HEK293 (cell line): ENCODE data around the gene FILIP1.

Experiments
- BCL11A ChIP-seq: fragments of 450-650 bp; formaldehyde crosslinking; IDR thresholded peaks from 2 replicates; pipeline ENCODE4 v1.5.1; 2016; ENCODE audit warnings: low read depth, missing biosample characterization, missing genetic modification characterization
- BCL6B ChIP-seq: fragments of 450-650 bp; formaldehyde crosslinking; IDR thresholded peaks from 2 replicates; pipeline ENCODE4 v1.5.1; 2017; ENCODE audit warnings: missing biosample characterization, missing genetic modification characterization
- ELK4 ChIP-seq: IDR thresholded peaks from 2 replicates; pipeline ENCODE4 v1.6.1; 2011; ENCODE audit warnings: mild to moderate bottlenecking, low read depth, low read length, borderline replicate concordance
- GLI2 ChIP-seq: fragments of 450-650 bp; formaldehyde crosslinking; IDR thresholded peaks from 2 replicates; pipeline ENCODE4; 2017; ENCODE audit warnings: missing biosample characterization, missing genetic modification characterization, low read depth, borderline replicate concordance
- HOXD13 ChIP-seq: sonication (generic); formaldehyde crosslinking; IDR thresholded peaks from 2 replicates; pipeline ENCODE4 v1.8.0; 2022; ENCODE audit warnings: missing genetic modification reagents, borderline replicate concordance
- MZF1 ChIP-seq: fragments of 450-650 bp; formaldehyde crosslinking; IDR thresholded peaks from 2 replicates; pipeline ENCODE4 v1.5.1; 2017; ENCODE audit warnings: missing biosample characterization, missing genetic modification characterization, borderline replicate concordance
- OSR2 ChIP-seq: fragments of 450-650 bp; formaldehyde crosslinking; IDR thresholded peaks from 2 replicates; pipeline ENCODE4 v1.5.1; 2016; ENCODE audit warnings: missing biosample characterization, missing genetic modification characterization
- ZBTB1 ChIP-seq: fragments of 450-650 bp; formaldehyde crosslinking; IDR thresholded peaks from 2 replicates; pipeline ENCODE4 v1.5.1; 2016; ENCODE audit warnings: missing biosample characterization, missing genetic modification characterization
- ZBTB44 ChIP-seq: fragments of 450-650 bp; IDR thresholded peaks from 2 replicates; pipeline ENCODE4 v1.5.1; 2018; ENCODE audit warnings: missing biosample characterization, mild to moderate bottlenecking, missing genetic modification characterization
- ZBTB7A ChIP-seq: fragments of 450-650 bp; formaldehyde crosslinking; IDR thresholded peaks from 2 replicates; pipeline ENCODE4 v1.5.1; 2016; ENCODE audit warnings: low read depth, missing biosample characterization, missing genetic modification characterization
- ZBTB8A ChIP-seq: fragments of 450-650 bp; formaldehyde crosslinking; IDR thresholded peaks from 2 replicates; pipeline ENCODE4 v1.5.1; 2016; ENCODE audit warnings: missing biosample characterization, missing genetic modification characterization
- ZNF132 ChIP-seq: fragments of 450-650 bp; formaldehyde crosslinking; IDR thresholded peaks from 2 replicates; pipeline ENCODE4 v1.5.1; 2017; ENCODE audit warnings: missing biosample characterization, missing genetic modification characterization, borderline replicate concordance
- ZNF202 ChIP-seq: fragments of 450-650 bp; formaldehyde crosslinking; IDR thresholded peaks from 2 replicates; pipeline ENCODE4 v1.5.1; 2016; ENCODE audit warnings: missing biosample characterization, missing genetic modification characterization, borderline replicate concordance
- ZNF211 ChIP-seq: fragments of 450-650 bp; formaldehyde crosslinking; IDR thresholded peaks from 2 replicates; pipeline ENCODE4 v1.5.1; 2016; ENCODE audit warnings: low read depth, missing biosample characterization, missing genetic modification characterization
- ZNF223 ChIP-seq: fragments of 450-650 bp; formaldehyde crosslinking; IDR thresholded peaks from 2 replicates; pipeline ENCODE4 v1.5.1; 2016; ENCODE audit warnings: missing biosample characterization, missing genetic modification characterization
- ZNF280C ChIP-seq: fragments of 450-650 bp; formaldehyde crosslinking; IDR thresholded peaks from 2 replicates; pipeline ENCODE4 v1.5.1; 2016; ENCODE audit warnings: missing biosample characterization, missing genetic modification characterization
- ZNF513 ChIP-seq: fragments of 450-650 bp; IDR thresholded peaks from 2 replicates; pipeline ENCODE4 v1.5.1; 2018; ENCODE audit warnings: missing biosample characterization, missing genetic modification characterization
- ZNF529 ChIP-seq: fragments of 450-650 bp; formaldehyde crosslinking; IDR thresholded peaks from 2 replicates; pipeline ENCODE4 v1.5.1; 2017; ENCODE audit warnings: missing genetic modification characterization, missing biosample characterization; ENCODE audit not compliant: insufficient replicate concordance
- ZNF571 ChIP-seq: fragments of 450-650 bp; formaldehyde crosslinking; IDR thresholded peaks from 2 replicates; pipeline ENCODE4 v1.5.0; 2017; ENCODE audit warnings: missing biosample characterization, missing genetic modification characterization
- ZNF623 ChIP-seq: fragments of 450-650 bp; formaldehyde crosslinking; IDR thresholded peaks from 2 replicates; pipeline ENCODE4 v1.5.1; 2016; ENCODE audit warnings: missing biosample characterization, missing genetic modification characterization
- ZNF624 ChIP-seq: fragments of 450-650 bp; formaldehyde crosslinking; IDR thresholded peaks from 2 replicates; pipeline ENCODE4 v1.5.1; 2017; ENCODE audit warnings: missing biosample characterization, missing genetic modification characterization
- ZNF629 ChIP-seq: fragments of 450-650 bp; formaldehyde crosslinking; IDR thresholded peaks from 2 replicates; pipeline ENCODE4 v1.5.1; 2017; ENCODE audit warnings: missing biosample characterization, missing genetic modification characterization
- ZNF645 ChIP-seq: fragments of 450-650 bp; formaldehyde crosslinking; IDR thresholded peaks from 2 replicates; pipeline ENCODE4; 2016; ENCODE audit warnings: missing biosample characterization, missing genetic modification characterization
- ZNF701 ChIP-seq: fragments of 450-650 bp; formaldehyde crosslinking; IDR thresholded peaks from 2 replicates; pipeline ENCODE4 v1.5.1; 2016; ENCODE audit warnings: missing biosample characterization, missing genetic modification characterization
- ZNF837 ChIP-seq: fragments of 450-650 bp; formaldehyde crosslinking; IDR thresholded peaks from 2 replicates; pipeline ENCODE4 v1.5.1; 2016; ENCODE audit warnings: missing biosample characterization, missing genetic modification characterization
- ZSCAN23 ChIP-seq: fragments of 450-650 bp; formaldehyde crosslinking; IDR thresholded peaks from 2 replicates; pipeline ENCODE4 v1.5.1; 2016; ENCODE audit warnings: missing biosample characterization, missing genetic modification characterization
- ZSCAN30 ChIP-seq: fragments of 450-650 bp; IDR thresholded peaks from 2 replicates; pipeline ENCODE4 v1.5.1; 2018; ENCODE audit warnings: missing biosample characterization, mild to moderate bottlenecking, missing genetic modification characterization, moderate library complexity
- ZSCAN5A ChIP-seq: fragments of 450-650 bp; formaldehyde crosslinking; IDR thresholded peaks from 2 replicates; pipeline ENCODE4 v1.5.1; 2016; ENCODE audit warnings: missing biosample characterization, missing genetic modification characterization

FILIP1 gene

GRCh38 chr6:75524322-75524972 is 30.8 kb upstream of the FILIP1 start (continued):
- TF ChIP-seq ZNF513 (tag by site-specific recombination) (no peak), BCL11A (tag by site-specific recombination) (peak; percentile 96), ZSCAN30 (tag by site-specific recombination) (peak; percentile 87; the same call in 1 of the 2 replicates), ZBTB1 (tag by site-specific recombination) (peak; percentile 54; the same call in 1 of the 2 replicates), ZNF571 (tag by site-specific recombination) (no peak), ZSCAN23 (tag by site-specific recombination) (peak; percentile 80), ZBTB44 (tag by site-specific recombination) (peak; percentile 92), ZNF624 (tag by site-specific recombination) (no peak), OSR2 (tag by site-specific recombination) (peak; percentile 100), ZNF837 (tag by site-specific recombination) (no peak), BCL6B (tag by site-specific recombination) (no peak), ZNF223 (tag by site-specific recombination) (no peak), ZNF132 (tag by site-specific recombination) (no peak), ELK4 (no peak), ZNF701 (no peak), HOXD13 (CRISPR knock-in tag) (peak; percentile 100), ZNF280C (tag by site-specific recombination) (no peak), ZNF202 (tag by site-specific recombination) (no peak), GLI2 (tag by site-specific recombination) (peak; percentile 82), ZNF529 (no peak), ZSCAN5A (no peak), ZBTB8A (tag by site-specific recombination) (peak; percentile 52; the same call in 1 of the 2 replicates), ZNF645 (tag by site-specific recombination) (no peak), ZBTB7A (tag by site-specific recombination) (no peak), ZNF623 (no peak), MZF1 (tag by site-specific recombination) (peak; percentile 80; the same call in 1 of the 2 replicates), ZNF211 (tag by site-specific recombination) (no peak), ZNF629 (peak; percentile 97)
